Neutrophil (primary cell): Measurements from ENCODE around the gene VAV3.

Source experiments
- H3K27ac ChIP-seq: fragments of 200-600 bp; sonication (generic); 2 replicates; pipeline ENCODE4 v1.5.1; 2016; ENCODE audit warnings: mild to moderate bottlenecking, moderate library complexity
- H3K27me3 ChIP-seq: fragments of 200-600 bp; sonication (generic); 2 replicates; pipeline ENCODE4 v1.6.0; 2016; ENCODE audit warnings: mild to moderate bottlenecking
- H3K36me3 ChIP-seq: fragments of 200-600 bp; sonication (generic); 2 replicates; pipeline ENCODE4 v1.5.1; 2017
- H3K4me1 ChIP-seq, 2 experiments: fragments of 200-600 bp in 1 of 2; sonication (generic) in 1 of 2; 1 replicate in 1 of 2; 2 replicates in 1 of 2; pipeline versions ENCODE4 v1.5.1 to v1.6.1; 2013 to 2016; ENCODE audit warnings: low read depth in 1 of 2, low read length in 1 of 2, mild to moderate bottlenecking in 1 of 2, moderate library complexity in 1 of 2; ENCODE audit not compliant: control insufficient read depth in 1 of 2, insufficient read depth in 1 of 2
- H3K4me3 ChIP-seq, 2 experiments: fragments of 200-600 bp in 1 of 2; sonication (generic) in 1 of 2; 1 replicate in 1 of 2; 2 replicates in 1 of 2; pipeline ENCODE4 v1.5.1; 2013 to 2016; ENCODE audit warnings: low read depth in 1 of 2, low read length in 1 of 2, mild to moderate bottlenecking in 1 of 2, moderate library complexity in 1 of 2
- H3K9me3 ChIP-seq: fragments of 200-600 bp; sonication (generic); 2 replicates; pipeline ENCODE4 v1.5.1; 2016
- CTCF ChIP-seq: fragments of 200-600 bp; sonication (generic); IDR thresholded peaks from 2 replicates; pipeline ENCODE4 v1.5.1; 2016; ENCODE audit warnings: antibody characterized with exemption

VAV3 gene

GRCh38 chr1:107532318-107532717, 432.7 kb downstream of the VAV3 start:
- H3K4me1 ChIP-seq, result no peaks in the 10 kb centered on the region
- no peaks in the 10 kb centered on the region for H3K36me3 ChIP-seq
- H3K27ac ChIP-seq, result no peak overlapping the region
- no peaks in the 10 kb centered on the region for H3K9me3 ChIP-seq
- TF ChIP-seq CTCF, result no peak
- H3K27me3 ChIP-seq, result no peaks in the 10 kb centered on the region
- H3K4me3 ChIP-seq, result no peak overlapping the region

GRCh38 chr1:107531065-107531908, 433.7 kb downstream of the VAV3 start:
- H3K36me3 ChIP-seq, result no peaks in the 10 kb centered on the region
- H3K9me3 ChIP-seq, result no peaks in the 10 kb centered on the region
- no peaks in the 10 kb centered on the region for H3K4me1 ChIP-seq
- no peak overlapping the region for H3K4me3 ChIP-seq
- no peak overlapping the region for H3K27ac ChIP-seq
- TF ChIP-seq CTCF, result no peak
- no peaks in the 10 kb centered on the region for H3K27me3 ChIP-seq

- H3K27ac ChIP-seq, result no peak overlapping the region
- no peaks in the 10 kb centered on the region for H3K36me3 ChIP-seq
- no peak overlapping the region for H3K4me3 ChIP-seq
- no peaks in the 10 kb centered on the region for H3K4me1 ChIP-seq
- TF ChIP-seq CTCF, result no peak
- no peaks in the 10 kb centered on the region for H3K9me3 ChIP-seq
- H3K27me3 ChIP-seq, result no peaks in the 10 kb centered on the region
These were observed 434.4 kb downstream of the VAV3 start for GRCh38 chr1:107530543-107530942.

GRCh38 chr1:107529511-107530149, 435.4 kb downstream of the VAV3 start:
- H3K27me3 ChIP-seq, result no peaks in the 10 kb centered on the region
- H3K4me3 ChIP-seq, result no peak overlapping the region
- no peaks in the 10 kb centered on the region for H3K9me3 ChIP-seq
- no peak for TF ChIP-seq CTCF
- no peaks in the 10 kb centered on the region for H3K36me3 ChIP-seq
- no peaks in the 10 kb centered on the region for H3K4me1 ChIP-seq
- no peak overlapping the region for H3K27ac ChIP-seq

GRCh38 chr1:107526524-107527198, 438.3 kb downstream of the VAV3 start:
- H3K4me1 ChIP-seq, result no peaks in the 10 kb centered on the region
- H3K36me3 ChIP-seq, result no peaks in the 10 kb centered on the region
- H3K4me3 ChIP-seq, result no peak overlapping the region
- H3K27me3 ChIP-seq, result no peaks in the 10 kb centered on the region
- no peaks in the 10 kb centered on the region for H3K9me3 ChIP-seq
- no peak for TF ChIP-seq CTCF
- H3K27ac ChIP-seq, result no peak overlapping the region
